Measurements from ENCODE around the gene EBLN2. TPM values are rescaled to one million over a fixed set of nuclear protein-coding genes. Genes with fewer than 3 reads are reported as not detected.

EBLN2 gene
- total RNA-seq, 1 donor from 2014 or later = 1.7 TPM

- no peak overlapping the region for H3K4me3 ChIP-seq (ENCODE audit: low read depth, low read length)
- no peak for DNase-seq (ENCODE audit: low read depth)
- TF ChIP-seq, protein P1, sequence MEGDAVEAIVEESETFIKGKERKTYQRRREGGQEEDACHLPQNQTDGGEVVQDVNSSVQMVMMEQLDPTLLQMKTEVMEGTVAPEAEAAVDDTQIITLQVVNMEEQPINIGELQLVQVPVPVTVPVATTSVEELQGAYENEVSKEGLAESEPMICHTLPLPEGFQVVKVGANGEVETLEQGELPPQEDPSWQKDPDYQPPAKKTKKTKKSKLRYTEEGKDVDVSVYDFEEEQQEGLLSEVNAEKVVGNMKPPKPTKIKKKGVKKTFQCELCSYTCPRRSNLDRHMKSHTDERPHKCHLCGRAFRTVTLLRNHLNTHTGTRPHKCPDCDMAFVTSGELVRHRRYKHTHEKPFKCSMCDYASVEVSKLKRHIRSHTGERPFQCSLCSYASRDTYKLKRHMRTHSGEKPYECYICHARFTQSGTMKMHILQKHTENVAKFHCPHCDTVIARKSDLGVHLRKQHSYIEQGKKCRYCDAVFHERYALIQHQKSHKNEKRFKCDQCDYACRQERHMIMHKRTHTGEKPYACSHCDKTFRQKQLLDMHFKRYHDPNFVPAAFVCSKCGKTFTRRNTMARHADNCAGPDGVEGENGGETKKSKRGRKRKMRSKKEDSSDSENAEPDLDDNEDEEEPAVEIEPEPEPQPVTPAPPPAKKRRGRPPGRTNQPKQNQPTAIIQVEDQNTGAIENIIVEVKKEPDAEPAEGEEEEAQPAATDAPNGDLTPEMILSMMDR (conservative IDR thresholded peaks at IDR 0.05; ENCODE audit: low read depth, low read length) = no peak
Observed at GRCh38 chr3:73041537-73041936, 19.9 kb upstream of the EBLN2 start.

DNA sequence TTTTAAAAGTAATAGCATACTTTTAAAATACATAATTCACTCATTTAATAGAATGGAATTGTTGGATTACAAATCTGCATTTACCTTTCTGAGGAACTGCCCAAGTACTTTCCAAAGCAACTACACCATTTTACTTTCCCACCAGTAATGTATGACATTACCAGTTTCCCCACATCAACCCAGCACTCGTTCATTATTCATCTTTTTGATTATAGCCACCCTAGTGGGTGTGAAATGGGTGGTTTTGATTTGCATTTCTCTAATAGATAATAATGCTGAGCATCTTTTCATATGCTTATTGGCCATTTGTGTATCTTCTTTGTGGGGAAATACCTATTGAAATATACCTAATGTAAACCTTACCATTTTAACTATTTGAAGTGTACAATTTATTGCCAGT, 18.0 kb upstream of the EBLN2 start:
- TF ChIP-seq, protein P1 (conservative IDR thresholded peaks at IDR 0.05; ENCODE audit: low read depth, low read length) = no peak
- H3K4me3 ChIP-seq (ENCODE audit: low read depth, low read length) = no peak overlapping the region
- no peak for DNase-seq (ENCODE audit: low read depth)

DNA sequence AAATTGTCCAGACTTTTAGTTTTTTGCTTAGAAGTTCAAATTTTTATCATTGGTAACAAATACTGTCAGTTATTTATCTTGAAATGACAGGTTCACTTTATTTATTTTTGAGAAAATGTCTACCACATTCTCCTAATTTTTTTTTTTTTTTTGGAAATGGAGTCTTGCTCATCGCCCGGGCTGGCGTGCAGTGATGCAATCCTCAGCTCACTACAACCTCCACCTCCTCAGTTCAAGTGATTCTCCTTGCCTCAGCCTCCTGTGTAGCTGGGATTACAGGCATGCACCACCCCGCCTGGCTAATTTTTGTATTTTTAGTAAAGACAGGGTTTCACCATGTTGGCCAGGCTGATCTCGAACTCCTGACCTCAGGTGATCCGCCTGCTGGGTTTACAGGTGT, 16.1 kb upstream of the EBLN2 start:
- no peak overlapping the region for H3K4me3 ChIP-seq (ENCODE audit: low read depth, low read length)
- TF ChIP-seq, protein P1 (conservative IDR thresholded peaks at IDR 0.05; ENCODE audit: low read depth, low read length) = no peak
- no peak for DNase-seq (ENCODE audit: low read depth)

DNA sequence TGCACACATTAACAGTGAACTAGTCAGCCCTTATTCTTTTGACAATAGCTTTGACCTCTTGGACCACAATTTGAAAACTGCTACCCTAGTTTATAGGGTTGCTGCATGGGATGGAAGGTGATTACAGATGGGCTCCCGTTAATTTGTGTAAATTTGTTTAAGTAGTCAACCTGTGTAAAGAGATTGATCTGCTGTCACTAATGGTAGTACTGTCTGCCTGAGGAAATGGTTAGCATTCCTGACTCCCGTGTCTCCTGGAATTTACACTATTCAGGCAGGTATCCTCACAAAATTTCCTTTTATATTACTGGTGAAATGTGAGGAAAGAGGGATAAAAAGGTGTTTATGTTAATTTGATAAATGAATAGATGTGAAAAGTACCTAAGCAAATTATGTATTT, 15.3 kb upstream of the EBLN2 start:
- no peak for DNase-seq (ENCODE audit: low read depth)
- TF ChIP-seq, protein P1 (conservative IDR thresholded peaks at IDR 0.05; ENCODE audit: low read depth, low read length) = no peak
- H3K4me3 ChIP-seq (ENCODE audit: low read depth, low read length) = no peak overlapping the region

- DNase-seq (ENCODE audit: low read depth) = no peak
- TF ChIP-seq, protein P1 (conservative IDR thresholded peaks at IDR 0.05; ENCODE audit: low read depth, low read length) = no peak
- H3K4me3 ChIP-seq (ENCODE audit: low read depth, low read length) = no peak overlapping the region
Observed at GRCh38 chr3:73049319-73049718, 12.1 kb upstream of the EBLN2 start.

DNA sequence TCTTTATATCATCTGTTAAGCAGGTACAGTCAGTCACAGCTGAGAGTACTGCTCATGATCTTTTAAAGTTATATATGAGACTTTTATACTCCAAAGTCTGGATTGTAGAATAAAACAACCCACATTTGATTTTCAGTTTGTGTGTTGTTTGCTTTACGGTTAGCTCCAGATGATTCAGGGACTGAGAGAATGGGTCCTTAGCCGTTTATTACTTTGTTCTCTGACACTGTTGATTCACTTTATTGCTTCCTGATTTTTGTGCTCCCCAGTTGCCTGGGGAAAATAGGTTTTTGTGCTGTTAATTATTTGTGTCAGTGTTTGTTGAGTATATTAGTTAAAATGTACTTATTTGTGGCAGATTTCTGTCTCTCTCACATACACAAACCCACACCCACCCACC, 8.6 kb upstream of the EBLN2 start:
- DNase-seq (ENCODE audit: low read depth) = no peak
- TF ChIP-seq, protein P1 (conservative IDR thresholded peaks at IDR 0.05; ENCODE audit: low read depth, low read length) = no peak

DNA sequence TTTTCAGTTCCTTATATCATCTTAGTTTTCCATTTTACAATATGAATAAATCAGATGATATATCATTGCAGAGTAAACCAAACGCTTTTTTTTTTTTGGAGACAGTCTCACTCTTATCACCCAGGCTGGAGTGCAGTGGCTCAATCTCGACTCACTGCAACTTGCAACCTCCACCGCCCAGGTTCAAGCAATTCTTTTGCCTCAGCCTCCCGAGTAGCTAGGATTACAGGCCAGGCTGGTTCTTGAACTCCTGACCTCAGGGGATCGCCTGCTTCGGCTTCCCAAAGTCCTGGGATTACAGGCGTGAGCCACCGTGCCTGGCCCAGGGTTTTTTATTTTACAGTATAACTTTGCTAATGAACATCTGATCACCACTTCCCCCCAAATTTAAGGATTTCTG, 5.9 kb upstream of the EBLN2 start:
- no peak for DNase-seq (ENCODE audit: low read depth)
- no peak overlapping the region for H3K4me3 ChIP-seq (ENCODE audit: low read depth, low read length)
- TF ChIP-seq, protein P1 (conservative IDR thresholded peaks at IDR 0.05; ENCODE audit: low read depth, low read length) = no peak

More for the DNA sequence above, 8.6 kb upstream of the EBLN2 start:
- no peak overlapping the region for H3K4me3 ChIP-seq (ENCODE audit: low read depth, low read length)
